NCI-H2081 (cell line): ENCODE data around the gene ZMYND15.

Experiments used
- DNase-seq, 2 experiments: peaks; one replicate each; lab custom pipeline; 2025; lab: John Stamatoyannopoulos, UW

The ZMYND15 gene

GRCh38 chr17:4716081-4716480 is 23.6 kb upstream of the ZMYND15 start:
- no peak for DNase-seq

- DNase-seq, result no peak
Measured at GRCh38 chr17:4717791-4718190, 21.8 kb upstream of the ZMYND15 start.

DNA sequence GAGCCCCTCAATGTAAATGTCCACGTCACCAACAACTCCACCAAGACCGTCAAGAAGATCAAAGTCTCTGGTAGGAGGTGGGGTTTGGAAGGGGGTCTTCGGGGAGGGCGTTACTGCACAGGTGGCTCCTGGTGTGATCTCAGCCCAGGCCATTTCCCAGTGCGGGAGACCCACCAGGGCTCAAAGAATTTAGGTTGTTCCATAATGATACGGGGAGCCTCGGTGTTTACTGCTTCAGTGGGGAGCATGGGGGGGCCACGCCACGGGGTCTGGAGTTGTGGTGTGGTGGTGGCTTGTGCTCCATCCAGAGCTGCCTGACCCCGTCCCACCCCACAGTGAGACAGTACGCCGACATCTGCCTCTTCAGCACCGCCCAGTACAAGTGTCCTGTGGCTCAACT is 21.4 kb upstream of the ZMYND15 start:
- DNase-seq, result no peak

DNA sequence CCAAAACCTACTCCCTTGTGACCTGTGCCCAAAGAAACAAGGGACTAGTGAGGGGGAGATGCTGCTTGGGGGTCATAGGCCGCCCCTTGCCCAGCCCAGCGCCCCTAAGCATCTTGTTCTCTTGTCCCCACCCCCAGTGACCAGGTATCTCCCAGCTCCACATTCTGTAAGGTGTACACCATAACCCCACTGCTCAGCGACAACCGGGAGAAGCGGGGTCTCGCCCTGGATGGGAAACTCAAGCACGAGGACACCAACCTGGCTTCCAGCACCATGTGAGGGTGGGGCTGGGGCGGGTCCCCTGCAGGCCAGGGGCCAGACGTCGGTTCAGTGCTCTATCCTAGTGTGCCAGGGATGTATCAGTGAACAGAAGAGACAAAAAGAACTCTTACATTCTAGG is 20.5 kb upstream of the ZMYND15 start:
- no peak for DNase-seq

DNA sequence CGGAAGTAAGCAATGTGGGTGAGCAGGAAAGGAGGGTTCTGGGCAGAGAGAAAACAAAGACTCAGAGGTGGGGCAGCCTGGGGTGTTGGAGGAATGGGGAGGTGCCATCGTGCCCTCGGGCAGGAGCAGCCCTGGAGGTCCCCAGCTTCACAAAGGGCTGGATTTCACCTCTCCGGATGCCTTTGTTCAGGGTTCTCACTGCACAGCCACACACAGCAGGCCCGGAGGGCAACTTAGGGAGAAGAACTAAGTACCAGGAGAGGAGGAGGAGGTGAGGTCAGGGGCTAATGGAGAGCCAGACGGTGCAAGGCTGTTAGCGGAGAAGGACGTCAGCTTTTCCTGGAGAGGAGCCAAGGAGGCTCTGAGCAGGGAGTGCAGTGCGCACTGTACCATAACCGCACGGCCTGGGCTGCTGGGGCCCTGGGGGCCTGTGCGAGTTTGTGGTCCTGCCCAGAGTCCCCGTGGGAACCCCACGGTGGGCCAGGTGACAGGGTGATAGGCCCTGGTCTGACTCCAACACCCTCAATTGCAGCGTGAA is 19.9 kb upstream of the ZMYND15 start:
- DNase-seq, result no peak

GRCh38 chr17:4720787-4721186 is 18.8 kb upstream of the ZMYND15 start:
- no peak for DNase-seq

DNA sequence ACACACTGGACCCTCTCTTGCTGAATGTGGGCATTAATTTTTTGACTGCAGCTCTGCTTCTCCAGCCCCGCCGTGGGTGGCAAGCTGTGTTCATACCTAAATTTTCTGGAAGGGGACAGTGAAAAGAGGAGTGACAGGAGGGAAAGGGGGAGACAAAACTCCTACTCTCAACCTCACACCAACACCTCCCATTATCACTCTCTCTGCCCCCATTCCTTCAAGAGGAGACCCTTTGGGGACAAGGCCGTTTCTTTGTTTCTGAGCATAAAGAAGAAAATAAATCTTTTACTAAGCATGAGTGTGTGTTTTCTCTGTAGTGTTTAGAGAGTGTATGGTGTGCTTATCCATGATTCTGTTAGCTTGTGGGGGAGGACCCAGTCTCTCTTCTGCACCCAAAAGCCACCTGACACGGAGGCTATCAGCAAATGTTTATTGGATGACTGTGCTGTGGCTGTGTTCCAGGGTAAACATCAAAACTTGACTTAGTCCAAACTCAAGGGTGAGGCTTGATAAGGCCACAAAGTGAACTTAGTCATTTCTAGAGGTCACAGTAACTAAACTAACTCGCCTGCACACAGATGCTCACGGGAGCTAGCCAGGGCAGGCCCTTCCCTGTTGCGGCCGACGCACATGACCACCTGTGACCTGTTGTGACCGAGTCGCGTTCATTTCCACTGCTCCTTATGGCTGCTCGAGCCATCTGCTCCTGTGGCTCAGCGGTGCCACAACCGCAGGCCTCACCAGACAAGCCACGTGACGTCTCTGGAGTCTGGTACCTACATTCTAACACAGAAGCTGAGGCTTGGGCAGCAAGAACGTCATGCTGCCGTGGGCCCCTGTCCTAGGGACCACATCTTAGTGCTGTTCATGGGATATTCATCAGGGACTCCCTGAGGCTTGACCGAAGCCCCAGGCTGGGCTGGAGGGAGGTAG is 18.2 kb upstream of the ZMYND15 start:
- DNase-seq, result no peak

- DNase-seq, result no peak
Measured at GRCh38 chr17:4722678-4723240, 16.9 kb upstream of the ZMYND15 start.

GRCh38 chr17:4724650-4725049 is 15.0 kb upstream of the ZMYND15 start:
- no peak for DNase-seq

DNA sequence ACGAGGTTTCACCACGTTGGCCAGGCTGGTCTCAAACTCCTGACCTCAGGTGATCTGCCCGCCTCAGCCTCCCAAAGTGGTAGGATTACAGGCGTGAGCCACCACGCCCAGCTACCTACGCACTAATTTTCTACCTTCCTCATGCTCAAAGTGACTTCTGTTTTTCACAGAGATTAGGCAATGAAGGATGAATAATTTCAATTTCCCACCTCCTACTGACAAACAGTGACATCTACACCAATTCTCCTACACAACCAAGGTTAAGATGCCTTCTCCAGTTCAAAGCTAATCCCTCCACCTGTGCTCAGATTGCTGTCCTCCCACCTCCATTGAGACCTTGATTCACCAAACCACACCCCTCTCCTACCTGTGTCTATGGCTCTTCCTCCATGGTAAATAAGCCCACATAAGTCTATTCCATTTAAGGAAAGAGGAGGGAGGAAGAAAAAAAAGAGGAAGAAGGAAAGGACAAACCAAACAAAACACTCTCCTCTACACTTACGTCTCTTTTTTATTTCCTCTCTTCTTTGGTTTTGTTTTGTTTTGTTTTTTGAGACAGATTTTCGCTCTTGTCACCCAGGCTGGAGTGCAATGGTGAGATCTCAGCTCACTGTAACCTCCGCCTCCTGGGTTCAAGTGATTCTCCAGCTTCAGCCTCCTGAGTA is 13.9 kb upstream of the ZMYND15 start:
- no peak for DNase-seq

- no peak for DNase-seq
Measured at GRCh38 chr17:4728124-4728523, 11.5 kb upstream of the ZMYND15 start.

DNA sequence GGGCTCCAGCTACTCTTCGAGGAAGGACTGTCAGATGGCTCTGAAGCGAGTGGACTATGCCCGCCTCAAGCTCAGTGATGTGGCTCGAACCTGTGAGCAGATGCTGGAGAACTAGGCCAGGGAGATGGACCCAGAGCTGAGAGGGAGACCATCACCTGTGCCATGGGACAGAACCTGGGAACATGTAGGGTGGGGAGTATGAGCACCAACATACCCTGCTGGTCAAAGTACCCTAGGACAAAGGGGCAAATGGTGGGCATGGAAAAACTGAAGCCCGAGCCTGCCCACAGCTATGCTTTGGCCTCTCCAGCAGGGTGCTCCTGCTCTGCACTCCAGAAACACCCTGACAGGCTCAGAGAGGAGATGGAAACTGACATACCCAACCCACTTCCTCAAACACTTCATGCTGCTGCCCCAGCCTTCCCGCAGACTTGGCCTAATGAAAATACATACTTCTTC is 6.5 kb upstream of the ZMYND15 start:
- DNase-seq, result no peak

DNA sequence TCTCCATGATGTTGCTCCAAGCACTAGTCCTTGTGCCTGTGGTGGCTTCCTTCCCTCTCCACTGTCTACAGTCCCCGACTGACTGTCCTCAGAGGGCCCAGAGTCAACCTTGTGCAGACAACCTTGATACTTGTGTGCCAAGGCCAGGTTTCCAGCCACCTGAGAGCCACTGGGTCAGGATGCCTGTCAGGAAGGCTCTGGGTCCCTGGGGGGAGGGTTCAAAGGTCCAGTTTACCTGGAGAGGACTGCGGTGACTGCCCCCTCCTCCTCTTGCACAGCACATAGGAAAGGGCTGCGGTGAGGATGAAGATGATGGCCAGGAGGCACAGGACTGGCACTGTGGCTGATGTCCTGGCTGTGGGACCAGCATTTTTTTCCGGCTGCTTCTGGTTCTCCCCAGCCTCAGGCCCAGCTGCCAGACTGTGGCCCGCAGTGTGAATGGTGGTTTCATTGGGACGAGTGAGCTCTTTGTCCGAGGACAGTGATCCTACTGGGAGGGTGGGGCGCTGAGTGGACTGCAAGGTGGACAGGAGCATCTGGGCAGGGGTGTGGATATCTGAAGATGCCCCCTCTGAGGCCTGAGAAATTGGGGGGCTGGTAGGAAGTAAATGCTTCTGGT is 4.7 kb upstream of the ZMYND15 start:
- DNase-seq, result no peak

- no peak for DNase-seq
Measured at GRCh38 chr17:4735876-4736651, 3.6 kb upstream of the ZMYND15 start.

DNA sequence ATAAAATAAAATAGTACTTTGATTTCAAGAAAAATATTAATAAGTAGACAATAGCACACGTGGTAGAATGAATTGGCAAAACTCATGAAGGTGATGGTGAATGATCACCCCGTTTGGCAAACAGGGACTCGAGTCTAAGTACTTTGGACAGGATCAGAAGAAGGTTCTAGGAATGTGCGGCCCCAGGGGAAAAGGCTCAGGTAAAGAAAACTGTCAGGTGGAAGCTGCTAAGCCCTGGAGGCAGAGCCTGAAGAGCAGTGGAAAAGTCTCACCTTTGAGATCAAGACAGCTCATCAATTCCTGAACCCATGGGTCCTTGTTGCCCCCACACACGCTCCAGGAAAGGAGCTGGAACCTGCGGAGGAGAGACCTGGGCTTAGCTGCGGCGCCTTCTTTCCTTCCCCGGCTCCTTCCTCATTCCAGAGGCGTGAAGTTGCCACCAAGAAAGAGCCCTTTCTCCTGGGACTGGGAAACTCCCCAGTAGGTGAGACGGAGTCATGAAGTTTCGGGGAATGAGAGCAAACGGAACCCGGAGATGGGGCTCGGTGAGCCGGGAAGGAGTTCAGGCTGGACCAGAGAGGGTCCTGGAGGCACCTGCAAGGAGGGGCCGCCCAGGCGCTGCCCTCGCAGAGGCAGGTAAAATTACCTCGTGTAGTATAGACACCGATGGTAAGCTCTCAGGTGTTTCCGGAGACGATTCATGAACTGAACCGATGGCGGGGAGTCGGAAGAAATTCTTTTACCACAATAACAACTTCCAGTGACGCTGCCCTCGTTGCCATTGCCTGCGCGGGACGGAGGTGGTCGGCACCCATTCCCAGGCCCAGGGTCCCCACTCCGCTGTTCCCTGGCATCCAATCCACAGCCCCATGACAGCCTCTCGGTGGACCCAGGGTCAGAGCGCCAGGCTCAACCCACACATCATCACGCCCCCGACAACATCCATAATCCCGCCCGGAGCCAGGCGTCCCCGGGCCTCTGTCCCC is 1.2 kb upstream of the ZMYND15 start:
- DNase-seq, result no peak

- no peak for DNase-seq
Measured at GRCh38 chr17:4740025-4740351, 355 bp downstream of the ZMYND15 start.

DNA sequence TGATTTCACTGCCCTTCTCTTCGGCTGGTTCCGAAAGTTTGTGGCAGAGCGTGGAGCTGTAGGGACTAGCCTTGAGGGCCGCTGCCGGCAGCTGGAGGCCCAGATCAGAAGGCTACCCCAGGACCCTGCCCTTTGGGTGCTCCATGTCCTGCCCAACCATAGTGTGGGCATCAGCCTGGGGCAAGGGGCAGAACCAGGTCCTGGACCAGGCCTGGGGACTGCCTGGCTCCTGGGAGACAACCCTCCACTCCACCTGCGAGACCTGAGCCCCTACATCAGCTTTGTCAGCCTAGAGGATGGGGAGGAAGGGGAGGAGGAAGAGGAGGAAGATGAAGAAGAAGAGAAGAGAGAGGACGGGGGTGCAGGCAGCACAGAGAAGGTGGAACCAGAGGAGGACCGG is 951 bp downstream of the ZMYND15 start:
- DNase-seq, result no peak

DNA sequence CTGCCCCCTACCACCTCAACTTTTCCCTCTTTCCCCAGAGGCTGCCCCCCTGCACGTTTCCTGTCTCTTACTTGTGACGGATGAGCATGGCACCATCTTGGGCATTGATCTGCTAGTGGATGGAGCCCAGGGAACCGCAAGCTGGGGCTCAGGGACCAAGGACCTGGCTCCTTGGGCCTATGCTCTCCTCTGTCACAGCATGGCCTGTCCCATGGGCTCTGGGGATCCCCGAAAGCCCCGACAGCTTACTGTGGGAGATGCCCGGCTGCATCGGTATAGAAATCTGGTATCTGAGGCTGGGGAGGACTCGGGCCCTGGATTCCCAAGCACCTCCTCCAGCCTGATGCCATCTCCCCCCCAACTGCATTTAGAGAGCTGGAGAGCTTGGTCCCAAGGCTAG is 1.9 kb downstream of the ZMYND15 start:
- DNase-seq, result no peak

- DNase-seq, result no peak
Measured at GRCh38 chr17:4742133-4742532, 2.5 kb downstream of the ZMYND15 start.

DNA sequence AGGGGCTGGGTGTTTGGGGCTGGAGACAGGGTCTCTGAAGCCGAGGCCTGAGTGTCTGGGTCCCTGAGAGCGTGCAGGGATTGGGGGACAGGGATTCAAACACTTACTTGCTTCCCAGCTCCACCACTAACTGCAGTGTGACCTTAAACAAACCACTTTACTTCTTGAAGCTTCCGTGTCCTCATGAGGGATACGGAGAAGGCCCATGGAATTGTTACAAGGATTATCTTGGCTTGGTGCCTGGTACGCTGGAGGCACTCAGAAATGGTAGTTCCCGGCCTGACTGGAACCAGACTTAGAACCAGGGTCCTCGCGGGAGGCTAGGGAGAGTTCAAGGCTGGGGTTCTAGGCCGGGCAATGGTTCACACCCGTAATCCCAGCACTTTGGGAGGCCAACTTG is 3.0 kb downstream of the ZMYND15 start:
- DNase-seq, result no peak
